GM11168 (cell line): ENCODE data around the gene SPATC1L.
"Not testable (repeated sequence)": the region's sequence is repeated elsewhere in the genome, so short reads cannot be mapped to it uniquely, and the experiment has no call there.

Experiments used
- in situ Hi-C: fragments of 300-500 bp; cut with MboI; formaldehyde crosslinking; loops from one replicate; pipeline ENCODE4 v1.12.0; 2022; ENCODE audit warnings: low sequenced_read_pairs; ENCODE audit not compliant: unreplicated experiment

The SPATC1L gene

DNA sequence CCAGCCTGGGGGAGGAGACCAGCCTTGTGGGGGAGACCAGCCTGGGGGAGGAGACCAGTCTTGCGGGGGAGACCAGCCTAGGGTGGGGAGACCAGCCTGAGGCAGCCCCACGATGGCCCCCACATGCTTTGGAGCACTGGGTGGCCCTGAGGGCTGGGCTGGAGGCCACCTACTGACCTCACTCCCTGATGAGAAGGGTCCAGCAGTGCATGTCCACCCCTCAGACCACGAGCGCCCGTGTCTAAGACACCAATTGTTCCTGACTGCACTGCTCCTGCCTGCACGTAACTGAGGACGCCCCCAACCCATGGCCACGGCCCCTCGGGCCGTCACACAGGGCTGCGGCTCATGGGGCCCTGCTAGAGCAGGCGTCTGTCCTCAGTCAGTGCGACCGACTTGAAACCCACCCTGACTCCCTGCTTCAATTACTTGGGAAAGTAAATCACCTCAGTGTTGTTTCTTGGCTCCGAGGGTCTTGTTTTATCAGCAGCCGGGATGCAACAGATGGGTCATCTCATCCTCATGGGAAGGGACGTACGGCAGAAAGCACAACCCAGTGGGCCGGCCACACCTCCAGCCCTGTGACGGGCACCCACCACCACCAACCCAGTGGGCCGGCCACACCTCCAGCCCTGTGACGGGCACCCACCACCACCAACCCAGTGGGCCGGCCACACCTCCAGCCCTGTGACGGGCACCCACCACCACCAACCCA lies at the start of gene SPATC1L:
Gene SPATC1L, minus strand, starts transcription at position 550 of the 715 bp plus-strand sequence. CDS start 1,643 bp downstream, outside the sequence.
- in situ Hi-C loops: no loop called here

DNA sequence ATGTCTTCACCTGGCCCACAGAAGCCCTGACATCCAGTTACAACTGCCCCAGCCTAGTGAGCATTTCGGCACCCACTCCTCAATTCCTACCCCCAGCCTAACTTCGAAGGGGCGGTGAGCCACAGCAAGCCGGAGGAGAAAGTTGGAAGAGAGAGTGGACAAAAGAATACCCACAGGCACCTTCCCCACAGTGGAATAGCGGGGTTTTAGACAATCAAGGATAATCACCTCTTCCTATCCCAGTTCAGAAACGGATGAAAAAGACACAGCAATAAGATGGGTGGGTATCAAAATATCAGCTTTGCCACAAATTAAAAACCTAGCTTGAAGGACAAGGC lies 45.6 kb upstream of the SPATC1L start:
- in situ Hi-C loops: no loop called here

DNA sequence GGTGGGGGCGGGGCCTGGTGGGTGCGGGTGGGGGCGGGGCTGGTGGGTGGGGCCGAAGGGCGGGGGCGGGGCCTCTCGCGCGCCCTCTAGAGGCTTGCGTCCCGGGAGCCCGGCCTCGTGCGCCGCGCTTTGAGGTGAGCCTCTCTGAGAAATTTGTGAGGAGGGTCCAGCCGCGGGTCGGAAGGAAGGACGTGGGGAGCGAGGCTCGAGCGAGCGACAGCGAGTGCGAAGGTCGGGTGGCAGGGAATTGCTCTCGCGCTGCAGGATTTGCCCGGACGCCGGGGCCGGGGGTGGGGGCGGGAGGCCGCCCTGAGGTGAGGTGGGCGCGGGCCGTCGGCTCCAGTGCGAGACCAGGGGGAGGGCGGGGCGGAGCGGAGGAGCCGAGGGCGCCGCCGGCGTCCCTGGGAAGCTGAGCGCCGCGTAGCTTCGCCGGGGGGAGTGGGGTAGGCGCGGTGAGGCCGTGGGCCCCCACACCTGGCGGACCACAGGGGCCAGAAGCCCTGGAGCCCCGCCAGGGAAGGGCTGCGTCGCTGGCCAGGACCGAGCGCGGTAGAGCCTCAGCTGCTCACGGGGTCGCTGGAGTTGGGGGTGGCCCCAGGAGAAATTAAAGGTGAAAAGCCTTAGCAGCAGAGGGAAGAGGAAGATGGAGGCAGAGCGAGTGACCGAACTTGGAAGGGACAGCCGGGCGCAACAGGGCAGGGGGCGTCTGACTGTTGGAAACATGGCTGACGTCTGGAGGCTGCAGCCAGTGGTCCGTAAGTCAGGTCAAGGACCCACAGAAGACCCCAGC lies 45.1 kb upstream of the SPATC1L start:
- in situ Hi-C loops: no loop called here

- in situ Hi-C loops: no loop called here
Measured at GRCh38 chr21:46228345-46229051, 44.2 kb upstream of the SPATC1L start, which contains the start of gene LSS. Gene LSS (minus strand): TSS chr21:46228774. CDS start chr21:46228745, 29 bp downstream.

DNA sequence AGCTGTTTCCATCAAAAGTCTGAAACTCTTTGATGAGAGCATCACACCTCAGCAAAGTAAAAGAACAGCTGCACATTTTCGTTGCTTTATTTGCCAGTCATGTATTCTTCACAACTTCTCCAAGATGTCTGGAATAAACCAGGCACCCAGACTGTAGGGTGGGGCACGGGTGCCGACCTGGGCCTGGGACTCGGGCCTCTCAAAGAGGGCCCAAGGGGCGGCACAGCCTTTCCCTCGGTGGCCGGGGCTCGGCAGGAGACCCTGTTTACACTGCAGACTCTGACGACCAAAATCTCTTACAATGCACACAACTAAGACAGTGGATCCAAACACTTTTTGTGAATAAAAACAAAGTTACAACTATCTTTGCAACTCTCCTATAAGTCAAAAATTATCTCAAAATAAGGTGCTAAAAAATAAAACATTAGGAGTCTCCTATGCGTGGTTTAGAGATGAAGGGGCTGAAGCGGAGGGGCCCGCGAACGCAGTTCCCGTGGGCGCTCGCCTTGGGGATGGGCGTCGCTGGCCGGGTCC lies 43.6 kb upstream of the SPATC1L start:
- in situ Hi-C loops: no loop called here

DNA sequence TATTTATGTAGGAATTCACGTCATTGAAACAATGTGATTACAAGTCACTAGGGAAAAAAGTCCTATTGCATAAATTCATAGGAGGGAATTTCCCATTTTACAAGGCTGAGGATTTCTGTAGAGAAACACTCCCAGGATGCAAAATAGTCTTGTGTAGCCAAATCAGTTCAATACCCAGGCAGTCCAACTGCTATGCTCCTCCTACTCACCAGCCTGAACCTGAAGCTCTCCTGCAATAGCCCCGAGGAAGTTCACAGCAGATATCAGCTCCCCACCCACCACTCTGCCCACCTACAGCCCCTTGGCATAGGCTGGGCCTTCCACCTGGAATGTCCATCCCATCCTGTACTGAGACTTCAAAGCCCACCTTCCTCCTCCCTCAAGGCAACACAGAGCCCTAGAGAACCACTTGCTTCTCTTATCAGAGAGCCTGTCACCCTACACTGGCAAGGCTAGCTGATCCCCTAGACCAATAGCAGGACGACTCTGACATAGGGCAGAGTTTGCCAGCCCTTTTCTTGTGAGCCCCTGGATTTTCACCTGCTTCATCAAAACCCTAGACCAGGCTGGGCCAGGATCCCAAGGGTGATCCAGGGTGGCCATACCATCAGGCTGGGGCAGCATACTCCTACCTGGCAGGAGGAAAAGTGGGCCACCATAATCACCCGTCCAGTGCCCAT lies 42.8 kb upstream of the SPATC1L start:
- in situ Hi-C loops: no loop called here

DNA sequence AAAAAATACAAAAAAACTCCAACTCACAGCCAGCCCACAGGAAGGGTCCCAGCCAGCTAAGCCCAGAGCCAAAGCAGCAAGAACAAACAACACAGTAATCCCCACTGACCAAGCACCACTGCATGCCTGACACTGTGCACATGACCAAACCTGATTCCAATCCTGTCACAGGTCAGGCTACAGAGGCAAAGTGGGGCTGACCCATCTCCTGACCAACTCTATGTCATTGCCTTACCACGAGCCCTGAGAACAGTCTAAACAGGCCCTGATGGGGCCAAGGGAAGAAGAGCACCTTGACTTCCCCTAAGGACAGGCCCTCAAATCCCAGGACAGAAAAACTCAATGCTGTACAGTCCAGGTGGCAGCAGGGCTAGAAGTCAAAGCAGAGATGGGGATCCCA lies 41.9 kb upstream of the SPATC1L start:
- in situ Hi-C loops: no loop called here

DNA sequence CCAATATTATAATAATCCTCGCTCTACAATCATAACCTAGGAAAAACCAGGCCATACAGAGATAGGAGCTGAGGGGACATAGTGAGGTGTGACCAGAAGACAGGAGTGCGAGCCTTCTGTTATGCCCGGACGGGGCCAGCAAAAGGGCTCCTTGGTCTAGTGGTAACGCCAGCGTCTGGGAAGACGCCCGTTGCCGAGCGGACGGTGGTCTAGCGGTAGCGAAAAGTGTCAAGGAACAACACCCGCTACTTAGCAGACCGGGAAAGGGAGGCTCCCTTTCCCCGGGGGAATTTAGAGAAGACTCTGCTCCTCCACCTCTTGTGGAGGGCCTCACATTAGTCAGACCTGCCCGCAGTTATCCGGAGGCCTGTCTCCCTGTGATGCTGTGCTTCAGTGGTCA lies 39.4 kb upstream of the SPATC1L start:
- in situ Hi-C loops: not testable (repeated sequence)

DNA sequence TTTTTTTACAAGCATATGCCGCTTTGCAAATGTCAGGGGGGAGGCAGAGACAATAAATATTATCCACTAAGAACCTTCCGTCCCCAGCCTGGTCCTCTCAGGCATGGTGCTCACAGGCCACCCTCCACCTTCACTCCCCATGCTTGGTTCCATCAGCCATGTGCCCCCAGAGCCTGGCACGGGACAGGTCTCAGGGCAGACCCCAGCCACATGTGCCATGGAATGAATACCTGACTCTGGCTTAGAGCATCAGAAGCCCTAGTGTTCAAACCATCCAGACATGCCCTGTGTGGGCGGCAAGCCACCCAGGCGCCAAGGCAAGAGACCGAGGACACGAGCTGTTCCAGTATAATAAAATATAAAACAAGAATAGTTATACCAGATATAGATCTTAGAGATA lies 39.0 kb upstream of the SPATC1L start:
- in situ Hi-C loops: no loop called here

DNA sequence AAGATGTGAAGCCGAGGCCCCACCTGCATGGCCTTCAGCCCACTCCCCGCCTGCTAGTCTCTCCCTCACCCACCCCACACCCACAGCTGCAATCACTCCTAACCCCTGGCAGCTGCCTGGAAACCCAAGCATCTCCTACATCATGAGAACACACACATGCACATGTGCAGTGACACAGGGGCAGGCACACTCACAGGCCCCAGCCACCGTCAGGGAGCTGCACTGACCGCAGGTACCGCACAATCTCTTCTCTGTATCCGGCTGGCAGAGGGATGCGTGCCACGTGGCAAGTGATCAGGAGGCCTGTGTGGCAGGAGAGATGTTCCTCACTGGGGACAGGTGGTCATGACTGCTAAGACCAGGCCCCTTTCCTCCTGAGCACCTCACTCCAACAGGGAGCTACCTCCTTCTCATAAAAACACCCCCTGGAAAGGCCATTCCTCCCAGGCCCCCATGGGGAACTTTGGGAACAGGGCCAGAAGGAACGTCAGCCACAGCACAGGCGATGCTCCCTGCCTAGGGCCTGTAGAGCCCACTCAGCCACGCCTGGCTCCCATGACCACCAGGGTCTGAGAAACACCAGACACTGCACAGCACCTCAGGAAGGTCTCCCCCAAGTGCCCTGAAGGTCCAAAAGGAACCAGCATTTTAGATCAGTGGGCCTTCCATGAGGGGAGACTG lies 38.3 kb upstream of the SPATC1L start:
- in situ Hi-C loops: no loop called here

DNA sequence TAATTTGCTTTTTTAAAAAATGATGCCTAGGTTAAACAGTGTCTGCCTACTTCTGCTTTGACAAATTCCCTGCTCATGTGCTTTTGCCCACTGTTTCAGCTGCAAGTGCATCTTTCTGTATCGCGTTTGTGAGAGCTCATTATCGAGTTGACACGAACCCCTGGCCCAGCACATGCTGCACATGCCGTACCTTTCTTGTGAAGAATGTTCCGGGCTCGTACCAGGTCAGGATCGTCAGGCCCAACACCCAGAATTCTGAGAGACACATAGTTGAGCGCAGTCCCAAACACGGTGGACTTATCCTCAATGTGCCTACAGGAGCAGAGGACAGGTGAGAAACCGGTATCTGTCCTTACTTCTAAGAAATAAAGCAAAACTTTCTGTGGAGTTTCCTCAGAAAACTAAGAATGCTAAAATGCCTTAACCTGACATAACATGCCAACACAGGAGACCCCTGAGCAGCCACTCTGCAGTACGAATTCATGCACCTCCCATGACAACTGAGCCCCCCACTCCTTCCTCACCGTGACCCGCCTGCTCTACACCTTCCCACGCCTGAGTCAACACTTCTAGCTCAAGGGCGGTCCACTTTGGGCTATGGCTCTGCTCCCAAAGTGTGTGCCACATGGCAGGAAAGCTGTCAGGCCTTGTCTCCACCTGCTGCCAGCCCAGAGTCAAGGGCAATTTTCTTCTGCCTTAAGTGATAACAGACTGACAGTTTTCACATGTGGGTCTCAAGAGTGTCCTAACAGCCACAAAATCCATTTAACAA lies 37.6 kb upstream of the SPATC1L start:
- in situ Hi-C loops: no loop called here

DNA sequence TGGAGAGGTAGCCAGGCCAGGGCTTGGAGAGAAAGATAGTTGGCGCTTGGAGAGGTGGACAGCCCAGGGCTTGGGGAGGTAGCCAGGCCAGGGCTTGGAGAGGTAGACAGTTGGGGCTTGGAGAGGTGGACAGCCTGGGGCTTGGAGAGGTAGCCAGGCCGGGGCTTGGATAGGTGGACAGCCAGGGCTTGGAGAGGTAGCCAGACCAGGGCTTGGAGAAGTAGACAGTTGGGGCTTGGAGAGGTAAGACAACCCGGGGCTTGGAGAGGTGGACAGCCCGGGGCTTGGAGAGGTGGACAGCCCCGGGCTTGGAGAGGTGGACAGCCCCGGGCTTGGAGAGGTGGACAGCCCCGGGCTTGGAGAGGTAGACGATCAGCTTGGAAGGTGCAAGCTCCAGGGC lies 36.6 kb upstream of the SPATC1L start:
- in situ Hi-C loops: no loop called here

DNA sequence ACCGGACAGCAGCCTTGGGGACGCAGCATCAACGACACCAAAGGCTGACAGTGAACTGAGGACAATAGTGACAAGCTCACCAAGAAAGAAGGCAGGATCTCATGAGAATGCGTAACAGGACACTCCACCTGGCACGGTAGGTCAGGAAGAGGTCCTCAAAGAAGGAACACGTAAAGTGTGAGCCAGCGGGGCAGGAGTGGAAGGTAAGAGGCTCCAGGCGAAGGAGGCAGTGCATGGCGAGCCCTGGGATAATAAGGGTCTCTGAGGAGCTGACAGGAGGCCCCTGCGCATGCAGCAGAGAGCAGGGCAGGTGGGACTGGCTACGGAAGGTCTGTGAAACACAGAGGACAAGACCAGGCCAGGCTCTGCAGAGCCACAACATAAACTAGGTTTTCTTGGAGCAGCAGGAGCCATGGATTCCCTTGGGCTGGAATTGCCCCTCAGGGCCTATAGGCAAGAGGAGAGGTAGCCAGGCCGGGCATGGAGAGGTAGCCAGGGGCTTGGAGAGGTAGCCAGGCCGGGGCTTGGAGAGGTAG lies 36.1 kb upstream of the SPATC1L start:
- in situ Hi-C loops: no loop called here

DNA sequence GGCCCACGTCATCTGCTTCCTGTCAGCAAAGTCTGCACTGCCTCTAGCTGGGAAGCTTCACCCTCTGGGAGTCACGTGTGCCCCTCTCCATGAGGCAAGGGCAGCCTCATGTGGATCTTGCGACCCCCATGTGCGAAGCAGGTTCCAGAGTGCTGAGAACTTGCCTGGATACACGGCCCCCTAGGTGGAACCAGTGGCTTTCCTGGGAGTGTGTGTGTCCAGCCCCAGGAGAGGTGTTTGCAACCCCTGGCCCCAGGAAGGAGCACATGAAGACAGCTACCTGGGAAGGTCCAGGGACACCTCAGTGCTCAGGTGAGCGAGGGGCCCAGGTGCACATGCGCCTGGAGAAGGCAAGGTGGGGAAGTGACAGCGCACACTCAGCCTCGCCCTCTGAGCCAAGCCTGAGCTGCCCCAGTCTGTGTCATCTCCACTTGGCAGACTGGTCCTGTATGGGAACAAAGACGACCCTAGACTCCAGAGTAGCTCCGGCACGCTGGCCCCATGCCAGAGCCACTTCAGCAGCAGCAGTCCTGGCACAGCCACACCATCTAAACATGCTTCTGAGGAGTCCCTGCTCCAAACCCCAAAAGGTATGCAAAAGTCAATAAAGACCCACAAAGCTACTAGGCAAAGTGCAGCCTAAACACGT lies 35.5 kb upstream of the SPATC1L start:
- in situ Hi-C loops: no loop called here

DNA sequence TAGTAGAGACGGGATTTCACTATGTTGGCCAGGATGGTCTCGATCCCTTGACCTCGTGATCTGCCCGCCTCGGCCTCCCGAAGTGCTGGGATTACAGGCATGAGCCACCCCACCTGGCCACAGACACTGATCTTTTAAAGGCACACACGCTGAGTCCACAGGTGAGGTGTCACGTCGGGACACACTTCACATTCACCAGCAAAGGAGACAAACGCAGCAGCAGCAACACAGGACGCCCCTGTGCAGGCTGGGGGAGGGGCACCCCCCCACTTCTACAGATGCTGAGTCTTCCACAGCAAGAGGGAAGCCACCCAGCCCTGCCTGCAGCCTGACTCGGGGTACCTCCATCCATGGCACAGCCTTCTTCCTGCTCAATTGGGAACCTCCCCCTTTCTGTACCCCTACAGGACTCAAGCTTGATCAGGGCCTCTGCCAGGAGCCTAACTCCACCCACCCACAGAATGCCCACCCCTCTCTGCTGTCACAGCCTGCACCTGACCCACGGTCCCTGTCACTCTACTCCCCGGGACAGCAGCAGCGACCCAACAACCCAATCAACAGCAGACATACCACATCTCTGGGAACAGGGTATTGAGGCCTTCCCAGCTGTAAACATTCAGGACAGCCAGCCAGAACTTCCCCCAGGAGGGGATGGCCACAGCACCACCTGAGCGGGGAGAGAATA lies 34.8 kb upstream of the SPATC1L start:
- in situ Hi-C loops: no loop called here

- in situ Hi-C loops: no loop called here
Measured at GRCh38 chr21:46217511-46218196, 33.4 kb upstream of the SPATC1L start.

DNA sequence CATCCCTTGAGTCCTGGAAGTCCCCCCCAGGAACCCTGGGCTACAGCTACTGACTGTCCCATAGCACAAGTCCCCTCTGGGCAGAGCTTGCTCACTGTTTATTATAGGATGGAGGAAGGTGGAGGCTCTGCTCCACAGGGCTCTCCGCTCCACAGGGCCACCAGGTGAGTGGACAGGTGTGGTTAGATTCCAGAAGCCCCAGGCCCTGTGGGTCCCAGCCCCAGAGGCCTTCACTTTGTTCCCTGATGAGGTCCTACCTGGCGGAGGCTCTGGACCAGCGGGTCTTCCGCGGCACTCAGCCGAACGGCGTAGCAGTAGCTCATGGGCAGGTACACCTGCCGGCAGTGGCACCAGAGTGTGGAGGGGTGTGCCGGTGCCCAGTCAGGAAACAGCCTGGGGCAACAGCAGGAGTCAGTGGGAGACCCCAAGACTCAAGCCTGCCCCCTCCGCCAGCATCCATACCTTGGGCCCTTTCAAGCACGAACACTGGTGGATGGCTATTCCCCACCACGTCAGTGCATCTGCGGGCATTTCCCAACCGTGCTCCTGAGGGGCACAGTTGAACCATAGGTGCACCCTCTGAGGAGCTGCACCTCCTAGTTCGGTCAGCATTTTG lies 32.0 kb upstream of the SPATC1L start:
- in situ Hi-C loops: no loop called here
